GM10248 (cell line): ENCODE data around the gene LIMS2.
A peak's percentile ranks its signal among the peaks of the same experiment; 100 is the strongest.

Experiments
- CTCF ChIA-PET: fragments of 300-600 bp; sonication (Branson Sonifier 250); formaldehyde crosslinking; extraction: SDS; loops from one replicate; lab custom pipeline; 2021; ENCODE audit warnings: antibody characterized with exemption; lab: Yijun Ruan, JAX
- POLR2A ChIA-PET: fragments of 350-650 bp; sonication (Branson Sonifier 250); formaldehyde crosslinking; extraction: SDS; loops from one replicate; lab custom pipeline; 2020; ENCODE audit warnings: antibody characterized with exemption; lab: Yijun Ruan, JAX
- DNase-seq: peaks from one replicate; pipeline ENCODE4 v3.0.0; 2012; ENCODE audit errors: extremely low spot score
- CTCF ChIP-seq: IDR thresholded peaks from 2 replicates; pipeline ENCODE4 v1.5.1; 2012; ENCODE audit warnings: mild to moderate bottlenecking, low read depth; ENCODE audit errors: extremely low read depth, missing control alignments, control extremely low read depth

LIMS2 gene

GRCh38 chr2:127678531-127678930 is 3.2 kb upstream of the LIMS2 start:
- DNase-seq, result no peak
- POLR2A ChIA-PET, result no interaction called here
- CTCF ChIA-PET, result no interaction called here
- TF ChIP-seq CTCF, result no peak

DNA sequence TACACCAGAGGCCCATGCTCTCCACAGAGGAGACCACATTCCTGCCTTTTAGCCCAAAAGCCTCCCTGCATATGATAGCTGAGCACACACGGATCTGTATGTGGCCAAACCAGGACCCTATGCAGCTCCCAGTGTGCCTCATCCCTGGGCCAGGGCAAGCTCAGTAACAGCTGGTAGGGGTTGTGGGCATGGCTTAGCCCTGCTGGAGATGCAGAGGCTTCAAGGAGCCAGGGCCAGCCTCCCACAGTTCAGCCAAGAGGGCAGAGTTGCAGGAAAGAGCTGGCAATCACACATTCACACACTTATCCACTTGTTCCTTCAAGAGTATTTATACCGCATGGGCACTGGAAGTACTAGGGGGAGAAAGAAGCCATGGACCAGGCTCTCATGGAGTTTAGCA is 1.6 kb upstream of the LIMS2 start:
- no peak for TF ChIP-seq CTCF
- DNase-seq, result no peak
- ChIA-PET POLR2A (no interaction called here), CTCF (interaction anchor here (1.3 to 2.2 kb wide), 3 partner anchors 27 to 85 kb away, joined by 3 to 9 read pairs (median 9); no protein-coding TSS in a partner anchor)

DNA sequence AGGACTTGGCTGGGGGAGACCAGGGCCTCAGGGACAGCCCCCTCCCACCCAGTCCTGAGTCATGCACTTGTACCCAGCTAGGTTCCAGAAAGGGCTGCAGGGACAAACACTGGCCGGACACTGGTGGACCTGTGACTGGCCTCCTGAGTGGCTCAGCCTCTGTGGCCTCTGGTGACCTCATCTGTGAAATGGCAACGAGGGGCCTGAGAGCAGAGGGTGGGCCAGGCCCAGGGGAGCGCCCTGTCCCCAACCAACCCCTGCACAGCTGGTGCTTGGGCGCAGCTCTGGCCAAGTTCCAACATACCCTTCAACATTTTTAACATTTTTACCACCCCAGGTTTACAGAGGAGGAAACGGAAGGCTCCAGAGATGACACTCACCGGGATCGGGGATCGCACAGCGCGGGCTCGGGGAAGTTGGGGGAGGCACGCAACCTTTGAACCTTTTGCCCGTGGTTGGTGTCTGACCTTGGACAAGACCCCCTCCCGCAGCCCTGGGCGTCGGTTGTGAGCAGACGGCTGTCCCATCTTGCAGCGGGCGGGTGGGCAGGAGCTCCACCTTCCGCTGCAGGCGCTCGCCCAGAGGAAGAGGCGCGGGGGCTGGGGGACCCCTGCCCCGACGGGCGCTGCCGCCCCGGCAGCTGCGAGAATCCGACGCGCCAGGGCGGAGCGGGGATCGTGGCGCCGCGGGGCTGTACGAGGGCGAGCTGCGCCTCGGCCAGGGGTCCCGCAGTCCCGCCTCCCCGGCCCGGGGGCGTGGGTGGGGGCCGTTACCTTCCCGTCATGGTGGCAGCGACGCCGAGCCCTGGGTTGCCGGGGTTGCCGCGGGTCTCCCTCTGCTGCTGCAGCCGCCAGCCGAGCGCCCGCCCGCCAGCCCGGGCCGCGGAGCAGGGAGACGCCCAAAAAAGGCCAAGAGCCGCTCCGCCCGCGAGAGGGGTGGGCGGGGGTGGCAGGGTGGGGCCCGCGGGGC is 805 bp downstream of the LIMS2 start:
- peak; percentile 65 for DNase-seq
- TF ChIP-seq CTCF, result no peak
- ChIA-PET CTCF (interaction anchor here (1.8 kb wide), 1 partner anchor 25 kb away, joined by 9 read pairs; no protein-coding TSS in a partner anchor), POLR2A (no interaction called here)

DNA sequence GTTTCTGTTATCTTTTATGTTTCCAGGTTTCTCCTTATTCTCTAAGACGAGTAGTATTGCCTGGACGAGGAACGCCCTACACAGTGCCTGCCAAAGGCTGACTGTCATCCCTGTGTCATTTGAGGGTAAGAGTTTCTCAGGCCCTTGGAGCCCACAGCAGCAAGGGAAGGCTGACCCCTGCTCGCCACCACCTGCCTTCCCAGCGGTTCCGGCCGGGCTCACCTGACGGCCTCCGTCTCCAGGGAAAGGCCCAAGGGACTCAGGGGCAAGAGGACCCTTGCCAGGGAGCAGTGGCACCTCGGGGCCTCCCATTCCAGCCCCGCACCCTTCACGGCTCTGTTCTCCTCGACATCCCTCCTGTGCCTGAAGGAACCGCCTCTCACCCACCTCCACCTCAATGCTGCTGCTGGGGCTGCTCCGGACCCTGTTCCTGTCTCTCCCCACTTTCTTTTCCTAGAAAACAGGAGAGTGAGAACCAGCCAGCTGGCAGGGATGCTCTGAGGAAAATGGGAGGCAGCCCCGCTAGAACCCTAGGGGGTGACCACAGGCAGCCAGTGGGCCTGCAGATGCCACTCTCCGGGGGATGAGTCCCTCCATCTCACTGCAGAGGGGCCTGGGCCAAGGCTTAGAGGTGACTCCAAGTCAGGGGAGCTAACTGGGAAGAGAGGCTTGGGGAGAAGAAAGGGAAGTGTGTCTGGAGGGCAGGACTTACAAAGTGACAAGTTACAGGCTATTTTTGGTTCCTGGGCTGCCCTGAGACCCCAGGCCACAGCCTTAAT is 1.9 kb downstream of the LIMS2 start:
- CTCF ChIA-PET, result interaction anchor here (1.8 kb wide), 1 partner anchor 24 kb away, joined by 9 read pairs; no protein-coding TSS in a partner anchor
- POLR2A ChIA-PET, result no interaction called here
- TF ChIP-seq CTCF, result no peak
- DNase-seq, result no peak

DNA sequence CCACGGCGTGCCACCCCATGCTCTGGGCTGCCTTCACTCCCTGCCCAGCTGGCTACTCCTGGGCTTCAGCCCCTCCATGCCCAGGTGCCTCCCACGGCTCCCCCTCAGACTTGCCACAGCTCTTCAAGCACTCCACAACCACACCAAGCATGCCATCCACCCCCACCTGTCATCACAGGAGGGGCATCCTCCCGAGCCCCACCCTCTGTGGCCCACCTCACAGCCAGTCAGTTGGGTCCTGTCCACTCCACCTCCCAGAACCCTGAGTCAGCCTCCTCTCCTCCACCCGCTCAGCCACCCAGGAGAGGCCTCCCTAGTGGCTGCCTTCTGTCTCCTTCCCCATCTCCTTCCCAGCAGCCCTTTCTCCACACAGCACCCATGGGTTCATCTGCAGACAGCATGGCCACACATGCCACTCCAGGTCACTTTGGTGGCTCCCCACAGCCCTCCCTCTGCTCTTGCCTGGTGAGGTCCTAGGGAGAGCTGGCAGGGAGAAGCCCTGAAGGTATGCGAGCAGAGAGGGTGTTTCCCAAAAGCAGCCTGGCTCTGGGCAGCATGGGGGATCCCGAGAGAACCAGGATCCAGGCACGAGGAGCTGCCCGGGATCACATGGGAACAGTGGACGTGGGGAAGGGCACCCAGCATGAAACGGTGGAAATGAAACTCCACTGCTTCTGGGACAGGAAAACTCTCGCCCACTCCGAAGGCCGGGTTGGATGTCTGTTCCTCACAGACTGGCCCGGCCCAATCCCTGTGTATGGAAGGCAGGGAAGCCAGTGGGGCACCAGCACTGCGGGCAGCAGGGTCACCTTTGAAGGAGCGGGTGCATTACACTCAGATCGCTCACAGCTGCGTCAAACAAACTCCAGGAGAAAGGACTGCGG is 2.7 kb downstream of the LIMS2 start:
- ChIA-PET POLR2A (no interaction called here), CTCF (interaction anchor here (0.9 kb wide), 1 partner anchor 23 kb away, joined by 3 read pairs; no protein-coding TSS in a partner anchor)
- no peak for TF ChIP-seq CTCF
- no peak for DNase-seq
